Ramos (cell line): ENCODE measurements around the gene RNF43.

Experiments
- in situ Hi-C: fragments of 300-500 bp; cut with MboI; formaldehyde crosslinking; loops from one replicate; pipeline ENCODE4 v1.14.3; 2022; ENCODE audit warnings: low sequenced_read_pairs; ENCODE audit not compliant: unreplicated experiment

RNF43 gene

DNA sequence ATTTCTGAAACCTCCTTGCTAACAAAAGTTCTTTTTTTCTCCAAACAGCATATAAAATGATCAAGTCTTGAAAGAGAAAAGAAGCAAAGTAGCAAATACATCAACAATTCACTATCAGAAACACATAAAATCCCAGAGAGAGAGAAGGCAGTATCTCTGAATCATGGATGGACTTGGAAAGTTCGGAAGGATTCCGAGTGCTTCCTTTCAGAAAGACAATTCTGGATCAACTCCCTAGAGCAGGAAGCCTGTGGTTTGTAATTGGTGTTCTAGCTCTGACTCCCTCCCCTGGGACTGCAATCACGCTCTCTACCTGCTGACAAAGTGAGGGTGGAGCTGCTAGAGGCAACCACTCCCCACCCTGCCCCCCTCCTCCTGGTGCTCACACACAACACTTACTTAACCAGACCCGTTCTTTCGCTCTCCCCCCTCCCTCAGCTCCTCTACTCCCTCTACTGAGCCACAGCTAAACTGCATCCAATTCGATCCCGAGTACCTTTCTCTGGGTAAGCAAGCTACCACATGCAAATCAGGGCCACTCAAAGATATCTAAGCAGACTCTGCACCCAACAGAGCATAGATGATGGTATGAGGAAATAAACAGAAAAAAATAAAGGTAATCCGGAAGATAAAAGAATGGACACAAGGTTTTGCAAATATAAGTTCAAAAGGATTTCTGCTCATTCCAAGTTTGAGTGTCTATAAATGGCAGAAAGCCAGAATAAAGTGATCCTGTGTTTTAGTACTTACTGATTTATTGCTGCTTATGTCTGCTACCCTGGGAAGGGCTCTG is at the start of gene RNF43:
TSS of gene RNF43 (minus strand) at position 235 of the 793 bp plus-strand sequence. CDS start 1,957 bp downstream, outside the sequence.
- in situ Hi-C loops, result loop anchor here (5.0 kb wide), 1 partner anchor 80 kb away; no protein-coding TSS in a partner anchor

DNA sequence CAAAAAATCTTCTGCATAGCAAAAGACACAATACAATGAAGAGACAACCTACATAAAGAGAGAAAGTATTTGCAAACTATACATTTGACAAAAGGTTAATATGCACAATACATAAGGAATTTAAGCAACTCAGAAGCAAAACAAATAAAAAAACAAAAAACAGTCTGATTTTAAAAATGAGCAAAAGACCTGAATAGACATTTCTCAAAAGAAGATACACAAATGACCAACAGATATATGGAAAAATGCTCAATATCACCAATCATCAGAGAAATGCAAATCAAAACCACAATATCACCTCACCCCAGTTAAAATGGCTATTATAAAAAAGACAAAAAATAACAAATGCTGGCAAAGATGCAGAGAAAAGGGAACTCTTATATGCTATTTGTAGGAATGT is 38.2 kb upstream of the RNF43 start:
- in situ Hi-C loops, result no loop called here

DNA sequence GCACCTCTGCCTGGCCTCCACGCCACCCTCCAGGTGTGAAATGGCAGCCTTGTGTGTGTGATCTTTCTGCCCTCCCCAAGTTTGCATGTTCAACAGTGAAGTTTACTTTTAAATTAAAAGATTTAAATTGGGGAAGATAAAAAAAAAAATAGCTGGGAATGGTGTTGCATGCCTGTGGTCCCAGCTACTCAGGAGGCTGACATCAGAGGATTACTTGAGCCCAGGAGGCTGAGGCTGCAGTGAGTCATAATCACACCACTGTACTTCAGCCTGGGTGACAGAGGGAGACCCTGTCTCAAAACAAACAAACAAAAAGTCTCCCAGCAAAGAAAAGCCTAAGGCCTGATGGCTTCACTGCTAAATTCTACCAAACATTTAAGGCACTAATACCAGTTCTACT is 35.4 kb upstream of the RNF43 start:
- in situ Hi-C loops, result no loop called here

DNA sequence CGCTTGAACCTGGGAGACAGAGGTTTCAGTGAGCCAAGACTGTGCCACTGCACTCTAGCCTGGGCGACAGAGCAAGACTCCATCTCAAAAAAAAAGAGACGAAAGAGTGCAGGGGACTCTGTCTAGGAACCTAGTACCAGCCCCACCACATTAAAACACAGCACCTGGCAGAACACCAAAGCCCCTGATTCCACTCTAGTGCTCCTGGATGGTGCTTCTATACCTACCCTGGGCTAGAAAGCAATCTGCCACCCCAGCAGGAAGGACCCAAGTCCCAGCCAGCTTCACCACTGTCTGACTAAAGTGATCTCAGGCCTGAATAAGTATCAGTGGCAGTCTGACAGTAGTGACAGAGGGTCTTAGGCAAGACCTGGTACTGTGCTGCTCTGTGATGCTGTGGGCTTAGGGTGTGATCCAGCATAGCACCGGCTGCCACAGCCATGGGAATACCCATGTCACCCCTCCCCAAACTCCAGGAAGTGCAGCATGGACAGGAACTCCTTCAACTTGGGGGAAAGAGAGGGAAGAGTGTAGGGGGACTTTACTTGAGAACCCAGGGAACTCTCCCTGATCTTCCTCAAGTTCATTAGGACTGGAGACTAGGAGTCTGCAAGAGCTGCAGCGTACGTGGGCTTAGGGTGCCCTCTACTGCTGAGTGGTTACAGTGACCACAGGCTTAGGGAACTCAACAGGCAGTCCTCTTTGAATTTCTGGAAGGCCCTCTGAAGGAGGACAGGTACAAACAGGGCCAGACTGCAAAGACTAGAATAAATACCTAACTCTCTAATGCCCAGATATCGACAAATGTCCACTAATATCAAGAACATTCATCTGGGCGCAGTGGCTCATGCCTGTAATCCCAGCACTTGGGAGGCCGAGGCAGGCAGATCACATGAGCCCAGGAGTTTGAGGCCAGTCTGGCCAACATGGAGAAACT is 30.0 kb upstream of the RNF43 start:
- in situ Hi-C loops, result loop anchor here (5.0 kb wide), 1 partner anchor 130 kb away; no protein-coding TSS in a partner anchor

DNA sequence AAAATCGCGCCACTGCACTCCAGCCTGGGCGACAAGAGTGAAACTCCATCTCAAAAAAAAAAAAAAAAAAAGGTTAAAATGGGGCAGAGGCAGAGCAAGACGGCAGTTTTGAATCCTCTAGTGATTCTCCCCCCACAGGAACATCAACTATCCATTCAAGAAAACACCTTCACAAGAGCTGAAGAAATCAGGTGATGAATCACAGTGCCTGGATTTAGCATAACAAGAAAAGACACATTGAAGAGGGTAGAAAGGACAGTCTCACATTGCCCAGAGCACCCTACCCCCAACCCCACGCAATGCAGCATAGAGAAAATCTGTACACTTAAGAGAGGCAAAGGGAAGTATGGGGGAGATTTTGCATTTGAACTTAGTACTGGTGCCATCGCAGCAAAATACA is 28.8 kb upstream of the RNF43 start:
- in situ Hi-C loops, result loop anchor here (5.0 kb wide), 1 partner anchor 129 kb away; no protein-coding TSS in a partner anchor

DNA sequence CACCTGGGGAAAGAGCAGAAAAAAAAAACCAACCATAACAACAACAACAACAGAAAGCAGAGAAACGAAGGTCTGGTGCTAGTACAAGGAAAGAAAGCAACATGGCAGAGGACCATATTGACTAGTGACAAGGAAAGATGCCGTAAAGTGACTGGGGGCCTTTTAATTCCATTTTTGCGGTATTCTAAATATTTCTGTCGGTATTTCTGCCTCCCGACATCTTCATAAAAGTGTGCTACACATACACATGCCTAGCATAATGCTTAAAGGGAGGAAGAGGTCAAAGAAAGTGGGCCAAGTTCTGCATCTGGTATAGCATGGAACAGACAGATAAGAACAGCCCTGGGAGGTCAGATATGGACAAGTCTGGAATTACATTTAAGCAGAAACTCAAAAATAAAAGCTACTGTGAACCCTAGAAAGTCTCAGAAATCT is 19.5 kb upstream of the RNF43 start:
- in situ Hi-C loops, result no loop called here

DNA sequence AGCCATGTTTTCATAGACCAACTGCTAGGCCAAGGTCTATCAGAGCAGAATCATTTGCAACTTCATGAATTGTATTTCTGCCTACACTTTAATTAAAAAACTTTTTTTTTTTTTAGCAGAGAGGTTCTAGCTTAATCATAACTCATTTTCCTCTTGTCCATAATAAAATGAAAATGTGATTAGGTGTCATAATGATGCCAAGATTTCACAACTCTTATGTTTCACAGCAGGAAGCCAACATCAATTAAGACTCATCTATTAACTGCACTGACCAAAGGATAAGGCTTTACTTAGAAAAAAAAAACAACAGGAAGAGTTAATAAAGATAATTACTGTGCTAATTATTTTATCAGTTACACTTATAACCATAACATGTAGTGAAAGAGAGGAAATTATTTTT is 18.9 kb upstream of the RNF43 start:
- in situ Hi-C loops, result no loop called here

DNA sequence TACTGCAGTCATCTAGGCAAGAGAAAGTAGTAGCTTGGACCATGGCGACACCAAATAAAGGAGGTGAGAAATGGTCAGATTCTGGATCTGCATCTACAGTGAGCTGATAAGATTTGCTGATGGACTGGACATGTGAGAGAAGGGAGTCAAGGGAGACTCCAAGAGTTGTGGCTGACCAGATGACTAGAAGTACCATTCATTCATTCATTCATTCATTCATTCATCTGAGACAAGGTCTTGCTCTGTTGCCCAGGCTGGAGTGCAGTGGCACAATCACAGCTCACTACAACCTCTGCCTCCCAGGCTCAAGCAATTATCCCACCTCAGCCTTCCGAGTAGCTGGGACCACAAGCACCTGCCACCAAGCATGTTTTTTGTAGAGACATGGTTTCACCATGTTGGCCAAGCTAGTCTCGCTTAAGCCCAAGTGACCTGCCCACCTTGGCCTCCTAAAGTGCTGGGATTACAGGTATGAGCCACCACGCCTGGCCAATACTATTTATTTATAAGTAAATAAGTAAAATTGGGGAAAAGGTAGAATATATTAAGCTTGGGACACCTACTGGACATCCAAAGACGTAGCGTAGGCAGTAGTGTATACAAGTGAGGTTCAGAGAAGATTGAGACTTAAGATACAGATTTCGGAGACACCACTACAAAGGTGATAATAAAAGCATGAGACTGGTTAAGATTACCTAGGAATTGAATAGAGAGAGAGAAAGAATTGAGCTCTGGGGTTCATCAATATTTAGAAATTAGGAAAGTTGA is 15.7 kb upstream of the RNF43 start:
- in situ Hi-C loops, result no loop called here

DNA sequence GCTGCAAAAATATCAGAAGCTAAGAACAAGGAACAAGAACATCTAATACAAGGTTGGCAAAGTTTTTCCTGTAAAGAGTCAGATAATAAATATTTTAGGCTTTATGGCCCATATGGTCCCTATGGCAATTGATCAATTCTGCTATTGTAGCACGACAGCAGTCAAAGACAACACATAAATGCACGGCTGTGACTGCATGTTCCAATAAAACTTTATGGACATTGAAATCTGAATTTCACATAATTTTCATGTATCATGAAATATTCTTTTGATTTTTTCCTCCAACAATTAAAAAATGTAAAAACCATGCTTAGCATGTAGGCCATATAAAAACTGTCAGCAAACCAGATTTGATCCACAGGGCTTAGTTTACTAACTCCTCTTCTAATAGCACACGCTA is 10.5 kb upstream of the RNF43 start:
- in situ Hi-C loops, result no loop called here

DNA sequence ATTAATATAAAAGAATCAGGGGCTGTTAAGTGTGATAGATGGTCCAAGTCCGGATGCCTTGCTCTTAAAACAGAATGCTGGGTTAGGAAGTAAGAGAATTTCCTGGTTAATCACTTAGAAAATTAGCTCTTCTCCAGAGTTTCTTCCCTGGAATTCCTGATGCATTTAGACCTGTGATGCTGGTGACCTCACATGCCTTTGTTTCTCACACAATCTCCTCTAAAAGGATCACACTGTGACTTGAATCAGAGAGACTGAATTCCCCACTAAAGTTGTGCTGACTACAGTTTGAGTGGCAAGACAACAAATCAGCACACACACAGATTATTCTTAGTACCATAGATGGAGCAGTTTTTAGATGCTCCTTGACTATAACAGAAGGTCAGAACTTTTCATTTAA is 4.4 kb upstream of the RNF43 start:
- in situ Hi-C loops, result no loop called here

DNA sequence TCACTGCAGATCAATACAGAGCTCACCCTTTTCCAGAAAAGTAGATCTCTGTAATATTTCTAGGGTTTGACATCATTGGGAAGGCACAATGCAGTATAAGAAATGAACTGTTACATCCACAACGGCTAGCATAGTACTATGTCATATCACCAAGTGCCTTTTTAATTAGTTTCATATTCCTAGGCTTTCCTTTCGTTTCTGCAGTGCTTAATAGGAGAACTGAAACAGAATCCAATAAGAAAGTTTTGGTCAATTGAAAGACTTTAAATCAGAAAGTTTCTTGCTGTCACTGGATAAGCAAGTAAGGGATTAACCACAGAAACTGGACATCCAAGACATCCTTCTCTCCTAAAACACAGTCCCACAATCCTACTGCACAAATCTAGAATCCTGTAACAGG is 3.5 kb upstream of the RNF43 start:
- in situ Hi-C loops, result no loop called here

DNA sequence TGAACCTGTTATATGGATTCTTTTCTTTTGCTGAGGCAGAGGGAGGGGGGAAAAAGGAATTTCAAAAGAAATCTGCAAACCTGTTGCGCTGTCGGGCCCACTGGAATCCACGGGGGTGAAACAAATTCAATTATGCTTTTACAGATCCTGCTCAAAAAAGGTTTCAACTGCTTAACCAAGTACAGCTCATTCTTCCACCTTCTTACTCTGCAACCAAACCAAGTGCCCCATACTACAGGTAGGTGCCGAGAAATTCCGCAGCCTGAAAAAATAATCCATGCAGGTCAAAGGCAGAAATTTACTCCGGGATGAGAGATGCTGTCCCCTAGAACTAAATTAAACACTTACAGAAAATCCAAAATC is 416 bp downstream of the RNF43 start:
- in situ Hi-C loops, result loop anchor here (5.0 kb wide), 1 partner anchor 80 kb away; no protein-coding TSS in a partner anchor

DNA sequence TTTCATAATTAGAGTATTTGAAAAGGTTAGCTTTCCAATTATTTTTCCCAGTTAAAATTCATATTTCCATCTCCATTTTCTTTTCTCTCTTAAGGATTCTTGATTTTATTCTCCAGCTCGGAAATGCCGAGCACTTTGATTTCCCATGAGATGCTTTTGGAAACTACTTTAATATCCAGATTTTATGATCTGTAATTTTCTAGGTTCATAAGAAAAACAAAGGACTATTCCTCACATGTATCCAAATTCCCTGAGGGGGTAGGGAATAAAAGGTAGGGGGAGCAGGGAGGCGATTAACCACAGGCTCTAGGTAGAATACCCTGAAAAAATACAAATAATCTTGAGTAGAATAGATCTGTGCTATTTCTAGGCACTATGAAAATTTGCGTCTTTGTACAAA is 938 bp downstream of the RNF43 start:
- in situ Hi-C loops, result loop anchor here (5.0 kb wide), 1 partner anchor 79 kb away; no protein-coding TSS in a partner anchor

DNA sequence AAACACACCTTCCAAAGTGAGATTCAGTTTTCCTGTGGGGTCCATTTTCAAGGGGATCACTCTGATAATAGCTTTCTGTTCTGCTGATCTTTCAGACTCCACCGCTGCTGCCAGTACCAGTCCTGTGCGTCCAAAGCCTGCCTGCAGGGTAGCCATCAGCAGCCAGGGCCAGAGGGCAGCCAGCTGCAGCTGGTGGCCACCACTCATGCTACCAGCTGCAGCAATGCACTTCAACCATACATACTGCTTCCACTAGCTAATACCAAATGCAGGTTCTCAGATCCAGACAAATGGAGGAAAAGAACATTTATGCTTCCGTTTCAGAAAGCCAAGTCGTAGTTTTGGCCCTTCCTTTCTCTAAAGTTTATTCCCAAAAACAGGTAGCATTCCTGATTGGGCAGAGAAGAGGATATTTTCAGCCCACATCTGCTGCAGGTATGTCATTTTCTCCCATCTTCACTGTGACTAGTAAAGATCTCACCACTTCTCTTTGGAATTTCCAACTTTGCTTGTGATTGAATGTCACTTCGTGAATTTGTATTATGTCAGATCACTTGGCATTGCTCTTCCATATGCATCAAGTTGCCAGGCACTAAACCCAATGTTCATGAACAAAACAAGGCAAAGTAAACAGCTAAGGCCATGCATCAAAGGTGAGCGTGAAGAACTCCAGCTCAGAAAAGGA is 1.8 kb downstream of the RNF43 start:
- in situ Hi-C loops, result loop anchor here (5.0 kb wide), 1 partner anchor 78 kb away; no protein-coding TSS in a partner anchor

DNA sequence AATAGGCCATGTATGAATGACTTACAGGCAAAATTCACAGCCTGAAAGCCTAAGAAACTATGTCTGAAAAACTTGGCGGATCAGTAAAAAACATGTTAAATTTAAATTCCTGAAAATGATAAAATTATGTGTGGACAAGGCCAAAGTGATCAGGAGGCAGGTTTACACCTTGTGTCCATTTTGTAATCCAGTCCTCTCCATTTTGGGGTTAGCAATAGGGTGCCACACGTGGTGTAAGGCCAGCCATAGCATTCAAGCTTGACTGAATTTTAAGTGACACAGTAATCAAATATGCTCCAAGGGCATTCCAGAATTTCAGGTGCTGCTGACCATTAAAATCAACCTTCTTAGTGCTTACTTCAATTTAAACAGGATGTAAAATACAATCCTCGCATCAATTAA is 2.7 kb downstream of the RNF43 start:
- in situ Hi-C loops, result no loop called here

DNA sequence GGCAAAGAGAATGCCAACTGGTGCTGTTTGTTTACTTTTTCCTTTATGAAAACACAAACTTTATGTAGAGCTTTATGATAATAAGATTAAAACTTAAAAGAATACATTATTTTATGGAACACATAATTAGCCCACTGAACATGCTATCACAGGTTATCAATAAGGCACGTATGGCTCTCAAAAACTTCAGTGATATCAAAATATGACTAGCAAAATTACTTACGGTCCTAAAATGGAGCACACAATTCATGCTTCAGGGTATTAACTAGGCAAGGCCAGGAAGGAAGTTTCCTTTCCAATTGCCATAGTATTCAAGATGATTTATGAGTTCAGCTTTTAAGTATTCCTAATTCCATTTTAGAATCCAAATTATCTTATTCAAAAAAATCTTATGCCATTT is 3.6 kb downstream of the RNF43 start:
- in situ Hi-C loops, result no loop called here

DNA sequence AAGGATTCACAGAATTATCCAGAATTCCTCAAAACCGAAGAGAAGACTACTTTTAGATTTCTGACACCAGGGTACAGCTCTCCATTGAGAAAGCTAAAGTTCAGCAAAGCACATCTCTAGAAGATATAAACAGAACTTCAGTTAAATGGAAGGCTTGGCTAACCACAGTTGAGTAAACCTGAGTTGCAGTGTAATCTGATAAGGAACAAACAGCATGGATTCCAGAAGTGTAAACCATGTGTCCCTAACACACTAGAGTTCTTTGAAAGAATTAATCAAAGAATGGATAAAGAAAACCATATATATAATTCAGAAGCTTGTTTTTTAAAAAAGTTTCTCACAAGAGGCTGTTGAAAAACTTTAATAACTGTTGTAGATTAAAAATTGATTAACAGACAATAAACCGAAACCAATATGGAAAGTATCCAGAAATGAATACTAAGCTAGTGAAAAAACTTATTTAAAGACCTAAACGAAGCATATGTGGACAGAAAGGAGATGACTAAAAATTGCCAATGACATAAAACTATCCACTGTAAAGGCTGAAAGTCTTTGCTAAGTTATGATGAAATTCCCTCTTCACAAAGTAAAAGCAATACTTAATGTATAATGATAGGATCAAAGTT is 4.3 kb downstream of the RNF43 start:
- in situ Hi-C loops, result no loop called here

DNA sequence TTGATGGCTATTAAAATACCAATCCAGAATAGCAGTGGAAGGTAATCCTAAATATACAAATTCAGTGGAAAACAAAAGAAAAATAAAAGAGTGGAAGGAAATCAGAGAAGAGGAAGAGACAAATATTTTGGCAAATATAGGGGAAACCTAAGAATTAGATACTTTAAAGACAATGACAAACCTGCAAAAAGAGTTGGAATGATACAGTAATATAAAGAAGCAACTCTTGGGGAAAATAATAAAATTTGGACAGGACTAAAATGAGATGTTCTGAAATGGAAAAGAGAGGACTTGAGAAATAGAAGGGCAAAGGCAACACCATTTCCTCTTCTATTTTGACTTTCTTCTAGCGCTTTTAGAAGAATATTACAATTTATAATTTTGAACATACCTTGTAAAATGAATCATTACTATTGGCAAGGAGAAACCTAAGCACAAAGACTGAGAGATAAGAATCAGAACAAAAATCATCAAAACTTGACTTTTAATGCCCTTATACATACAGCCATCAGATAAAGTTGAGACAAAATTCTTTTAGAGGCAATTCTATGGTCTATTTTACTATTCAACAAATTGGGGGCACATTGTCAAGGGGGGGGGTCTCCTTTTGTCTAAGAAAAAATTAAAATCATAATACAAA is 5.2 kb downstream of the RNF43 start:
- in situ Hi-C loops, result no loop called here

DNA sequence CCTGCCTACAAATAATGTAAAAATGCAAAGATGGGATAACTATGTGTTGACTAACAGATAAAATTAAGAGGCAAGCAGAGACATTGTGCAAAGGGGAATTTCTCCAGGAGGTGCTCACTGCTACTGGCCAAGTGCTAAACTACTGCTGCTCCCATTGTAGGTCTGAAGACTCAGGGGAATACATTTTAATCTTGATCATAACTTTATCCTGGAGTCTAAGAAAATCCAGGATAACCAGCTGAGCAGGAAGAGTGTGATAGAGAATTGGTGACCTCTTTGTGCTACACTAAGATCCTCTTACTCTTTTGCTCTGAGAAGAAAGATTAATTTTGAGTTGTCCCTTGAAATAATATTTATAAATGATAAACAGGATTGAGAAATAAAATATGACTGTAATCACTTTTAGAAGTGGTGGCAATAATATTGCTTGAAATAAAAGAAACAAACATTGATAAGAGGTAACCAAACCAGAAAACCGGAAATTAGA is 5.9 kb downstream of the RNF43 start:
- in situ Hi-C loops, result no loop called here
